Natural killer cell (primary cell): ENCODE results near the gene MYLK. TPM values are rescaled to one million over a fixed set of nuclear protein-coding genes. Genes with fewer than 3 reads are reported as not detected.

Experiments
- ATAC-seq, 3 donors: fragments of 150-1000 bp in 2 of 3; fragments of 200-7000 bp in 1 of 3; cut with Tn5 transposase; 1 replicate in 1 of 3; 2 replicates in 2 of 3; pipeline ENCODE4 v1.10.0; 2021; ENCODE audit warnings: mild to moderate bottlenecking in 2 of 3, moderate library complexity in 2 of 3
- DNase-seq, 2 donors: peaks; one replicate each; pipeline versions ENCODE4 v3.0.0 to v3.0.0-alpha.2; 2013 to 2021; ENCODE audit warnings: mixed read lengths in 1 of 2
- H3K27ac ChIP-seq: one replicate; pipeline ENCODE4 v1.5.1; 2013; ENCODE audit warnings: mild to moderate bottlenecking, low read length
- H3K27me3 ChIP-seq: one replicate; pipeline ENCODE4 v1.6.1; 2013; ENCODE audit warnings: low read length; ENCODE audit not compliant: control insufficient read depth, insufficient read depth
- H3K36me3 ChIP-seq: one replicate; pipeline ENCODE4 v1.6.1; 2013; ENCODE audit warnings: low read length; ENCODE audit not compliant: control insufficient read depth, insufficient read depth
- H3K4me1 ChIP-seq: one replicate; pipeline ENCODE4 v1.6.1; 2013; ENCODE audit warnings: low read length; ENCODE audit not compliant: control insufficient read depth, insufficient read depth
- H3K4me3 ChIP-seq: one replicate; pipeline ENCODE4 v1.5.1; 2013; ENCODE audit warnings: low read length
- H3K9me3 ChIP-seq: one replicate; pipeline ENCODE4 v1.6.1; 2013; ENCODE audit warnings: low read length; ENCODE audit not compliant: control insufficient read depth, insufficient read depth
- H3K27ac Mint-ChIP-seq, 2 donors: one replicate each; pipeline ENCODE4 v1.8.0; 2022; ENCODE audit warnings: mild to moderate bottlenecking in 2 of 2, mixed read lengths in 2 of 2, moderate library complexity in 1 of 2
- H3K27me3 Mint-ChIP-seq, 2 donors: one replicate each; pipeline ENCODE4 v1.8.0; 2022; ENCODE audit warnings: low read depth in 2 of 2, mixed read lengths in 2 of 2
- H3K36me3 Mint-ChIP-seq: one replicate; pipeline ENCODE4 v1.8.0; 2022; ENCODE audit warnings: mixed read lengths
- H3K4me1 Mint-ChIP-seq, 2 donors: one replicate each; pipeline ENCODE4 v1.8.0; 2022; ENCODE audit warnings: mixed read lengths in 2 of 2
- H3K4me3 Mint-ChIP-seq: one replicate; pipeline ENCODE4 v1.8.0; 2022; ENCODE audit warnings: mild to moderate bottlenecking, moderate library complexity, mixed read lengths
- H3K9me3 Mint-ChIP-seq, 2 donors: one replicate each; pipeline ENCODE4 v1.8.0; 2022; ENCODE audit warnings: mixed read lengths in 2 of 2
- WGBS: methylation state at CpG from one replicate; pipeline ENCODE4 v1.1.7; 2013; ENCODE audit warnings: missing lambda C conversion rate; ENCODE audit not compliant: insufficient coverage; 5-methylcytosine and 5-hydroxymethylcytosine counted together
- intact Hi-C: fragments of 100-400 bp; cut with micrococcal nuclease; formaldehyde crosslinking; loops from one replicate; pipeline ENCODE4 v1.14.2; 2022
- total RNA-seq, 4 donors: library from RNA; stranded (reverse); fragments of 120-200 nt in 1 of 4; gene quantifications; one replicate each; pipeline versions ENCODE4 v1.2.3 to v1.2.4, GENCODE V29; 2013 to 2022
- TF ChIP-seq, protein P1 (sequence below): fragments of 200-600 bp; IDR thresholded peaks from one replicate; pipeline ENCODE4 v1.8.0; 2022; ENCODE audit warnings: antibody characterized with exemption

The MYLK gene
- total RNA-seq, 3 donors from 2014 or later (not counting 1 experiment from before 2014, with no cell fraction given), result 0.39 to 5.4 (median 3.4) TPM

DNA sequence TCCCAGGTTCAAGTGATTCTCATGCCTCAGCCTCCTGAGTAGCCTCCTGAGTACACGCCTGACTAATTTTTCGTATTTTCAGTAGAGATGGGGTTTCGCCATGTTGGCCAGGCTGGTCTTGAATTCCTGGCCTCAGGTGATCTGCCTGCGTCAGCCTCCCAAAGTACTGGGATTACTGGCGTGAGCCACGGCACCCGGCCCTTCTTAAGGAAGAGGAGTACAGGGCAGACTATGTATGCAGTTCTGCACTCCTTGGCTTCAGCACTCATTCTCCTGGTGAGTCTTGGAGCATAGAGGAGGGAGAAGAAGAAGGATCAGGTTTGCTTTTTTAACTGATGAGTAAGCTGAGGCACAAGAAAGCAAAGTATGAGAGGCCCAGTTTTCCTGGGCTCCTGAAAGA is 199.5 kb downstream of the MYLK start:
- no peak for DNase-seq

DNA sequence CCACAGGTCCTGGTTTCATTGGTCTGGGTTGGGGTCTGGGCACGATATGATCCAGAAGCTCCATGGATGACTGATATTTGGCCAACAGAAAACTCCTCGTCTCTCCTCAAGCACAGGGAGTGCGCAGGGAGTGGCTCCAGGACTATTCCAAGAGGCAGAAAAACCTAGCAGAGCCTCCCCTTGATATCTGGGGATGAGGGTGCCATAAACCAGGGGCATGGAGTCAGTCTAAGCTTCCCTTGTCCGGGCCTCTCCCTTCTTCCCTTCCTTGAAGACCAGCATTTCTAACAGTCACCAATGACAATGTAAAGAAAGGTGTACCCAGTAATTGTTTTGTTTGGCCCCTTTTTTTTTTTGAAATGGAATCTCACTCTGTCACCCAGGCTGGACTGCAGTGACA is 199.9 kb downstream of the MYLK start:
- peaks cover 0 to 3% of the 10 kb centered on the region in 2 donors for H3K27me3 Mint-ChIP-seq
- no peak overlapping the region for H3K27ac ChIP-seq
- no peaks in the 10 kb centered on the region for H3K4me1 ChIP-seq
- intact Hi-C loops, result no loop called here
- ATAC-seq (no peak), DNase-seq (no peak)
- H3K36me3 Mint-ChIP-seq, result no peaks in the 10 kb centered on the region
- H3K4me3 Mint-ChIP-seq, result no peak overlapping the region
- H3K27me3 ChIP-seq, result no peaks in the 10 kb centered on the region
- no peaks in the 10 kb centered on the region for H3K36me3 ChIP-seq
- no peak overlapping the region for H3K4me3 ChIP-seq
- H3K9me3 ChIP-seq, result no peaks in the 10 kb centered on the region
- no peaks in the 10 kb centered on the region for H3K9me3 Mint-ChIP-seq
- H3K4me1 Mint-ChIP-seq, result no peaks in the 10 kb centered on the region
- TF ChIP-seq, protein P1, sequence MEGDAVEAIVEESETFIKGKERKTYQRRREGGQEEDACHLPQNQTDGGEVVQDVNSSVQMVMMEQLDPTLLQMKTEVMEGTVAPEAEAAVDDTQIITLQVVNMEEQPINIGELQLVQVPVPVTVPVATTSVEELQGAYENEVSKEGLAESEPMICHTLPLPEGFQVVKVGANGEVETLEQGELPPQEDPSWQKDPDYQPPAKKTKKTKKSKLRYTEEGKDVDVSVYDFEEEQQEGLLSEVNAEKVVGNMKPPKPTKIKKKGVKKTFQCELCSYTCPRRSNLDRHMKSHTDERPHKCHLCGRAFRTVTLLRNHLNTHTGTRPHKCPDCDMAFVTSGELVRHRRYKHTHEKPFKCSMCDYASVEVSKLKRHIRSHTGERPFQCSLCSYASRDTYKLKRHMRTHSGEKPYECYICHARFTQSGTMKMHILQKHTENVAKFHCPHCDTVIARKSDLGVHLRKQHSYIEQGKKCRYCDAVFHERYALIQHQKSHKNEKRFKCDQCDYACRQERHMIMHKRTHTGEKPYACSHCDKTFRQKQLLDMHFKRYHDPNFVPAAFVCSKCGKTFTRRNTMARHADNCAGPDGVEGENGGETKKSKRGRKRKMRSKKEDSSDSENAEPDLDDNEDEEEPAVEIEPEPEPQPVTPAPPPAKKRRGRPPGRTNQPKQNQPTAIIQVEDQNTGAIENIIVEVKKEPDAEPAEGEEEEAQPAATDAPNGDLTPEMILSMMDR, result no peak
- H3K27ac Mint-ChIP-seq, result no peak overlapping the region
- 84% methylated on average over 4 of the region's 4 CpGs for WGBS

More for the DNA sequence above, 199.5 kb downstream of the MYLK start:
- TF ChIP-seq, protein P1, result no peak
- peaks cover 0 to 3% of the 10 kb centered on the region in 2 donors for H3K27me3 Mint-ChIP-seq
- Histone ChIP-seq H3K27me3 (no peaks in the 10 kb centered on the region), H3K4me3 (no peak overlapping the region), H3K9me3 (no peaks in the 10 kb centered on the region), H3K36me3 (no peaks in the 10 kb centered on the region), H3K4me1 (no peaks in the 10 kb centered on the region), H3K27ac (no peak overlapping the region)
- 89% methylated on average over 7 of the region's 7 CpGs for WGBS
- H3K27ac Mint-ChIP-seq, result no peak overlapping the region
- H3K9me3 Mint-ChIP-seq, result no peaks in the 10 kb centered on the region
- no peak for ATAC-seq
- H3K36me3 Mint-ChIP-seq, result no peaks in the 10 kb centered on the region
- H3K4me1 Mint-ChIP-seq, result no peaks in the 10 kb centered on the region
- intact Hi-C loops, result no loop called here
- no peak overlapping the region for H3K4me3 Mint-ChIP-seq

DNA sequence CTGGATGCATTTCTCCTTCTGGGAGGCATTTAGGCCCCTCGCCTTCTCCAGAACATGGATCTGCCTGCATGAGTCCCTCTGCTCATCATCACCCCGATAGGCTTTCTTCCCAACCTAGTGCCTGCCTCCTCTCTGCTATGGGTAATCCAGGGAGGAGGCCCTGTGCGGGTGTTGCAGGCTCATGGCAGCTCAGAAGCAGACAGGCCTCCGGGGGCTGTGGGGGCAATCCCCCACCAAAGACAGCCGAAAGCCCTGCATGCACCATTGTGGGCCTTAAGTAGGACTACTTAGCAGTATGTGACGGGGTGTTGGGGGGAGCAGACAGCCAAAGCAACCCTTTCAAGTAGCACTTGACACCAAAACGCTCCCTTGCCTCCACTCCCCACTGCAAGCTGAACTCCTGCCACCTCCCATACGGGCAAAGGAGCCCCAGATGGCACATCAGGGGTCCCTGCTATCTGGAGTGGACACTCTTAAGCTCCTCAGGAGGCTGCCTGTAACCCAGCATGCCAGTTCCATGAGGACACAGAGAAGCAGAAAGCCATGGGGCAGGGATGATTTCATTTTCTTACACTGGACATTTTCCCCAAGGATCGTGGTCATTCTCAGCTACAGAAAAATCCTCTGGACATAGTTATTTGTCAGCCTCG is 200.5 kb downstream of the MYLK start:
- no peak overlapping the region for H3K27ac ChIP-seq
- no peak overlapping the region for H3K27ac Mint-ChIP-seq
- no peaks in the 10 kb centered on the region for H3K36me3 Mint-ChIP-seq
- H3K9me3 Mint-ChIP-seq, result no peaks in the 10 kb centered on the region
- no peak overlapping the region for H3K4me3 ChIP-seq
- ATAC-seq, result no peak
- TF ChIP-seq, protein P1, result no peak
- no peaks in the 10 kb centered on the region for H3K36me3 ChIP-seq
- no peaks in the 10 kb centered on the region for H3K4me1 ChIP-seq
- H3K4me3 Mint-ChIP-seq, result no peak overlapping the region
- peaks cover 0 to 2% of the 10 kb centered on the region in 2 donors for H3K27me3 Mint-ChIP-seq
- H3K27me3 ChIP-seq, result no peaks in the 10 kb centered on the region
- DNase-seq, result no peak
- intact Hi-C loops, result no loop called here
- H3K4me1 Mint-ChIP-seq, result no peaks in the 10 kb centered on the region
- no peaks in the 10 kb centered on the region for H3K9me3 ChIP-seq
- WGBS, result 79% methylated on average over 10 of the region's 10 CpGs
